ENCODE results near the gene FAM204A.

FAM204A gene

GRCh38 chr10:118330295-118331076 lies 11.6 kb downstream of the FAM204A start:
- DNase-seq = no peak

GRCh38 chr10:118324140-118324539 lies 18.0 kb downstream of the FAM204A start:
- DNase-seq = no peak

GRCh38 chr10:118321724-118322575 lies 20.2 kb downstream of the FAM204A start:
- DNase-seq = no peak

GRCh38 chr10:118315629-118316028 lies 26.5 kb downstream of the FAM204A start:
- no peak for DNase-seq

- DNase-seq = no peak
These were observed 27.2 kb downstream of the FAM204A start for GRCh38 chr10:118314882-118315281.

- DNase-seq = no peak
These were observed 30.6 kb downstream of the FAM204A start for GRCh38 chr10:118311505-118311904.

- DNase-seq = no peak
These were observed 31.3 kb downstream of the FAM204A start for GRCh38 chr10:118310822-118311221.

GRCh38 chr10:118309911-118310310 lies 32.2 kb downstream of the FAM204A start:
- no peak for DNase-seq

- DNase-seq = no peak
These were observed 33.5 kb downstream of the FAM204A start for GRCh38 chr10:118308664-118309063.

- DNase-seq = no peak
These were observed 34.3 kb downstream of the FAM204A start for GRCh38 chr10:118307859-118308258.

GRCh38 chr10:118307220-118307619 lies 34.9 kb downstream of the FAM204A start:
- DNase-seq = no peak

GRCh38 chr10:118305730-118306129 lies 36.4 kb downstream of the FAM204A start:
- no peak for DNase-seq

GRCh38 chr10:118304521-118304920 lies 37.6 kb downstream of the FAM204A start:
- DNase-seq = no peak

GRCh38 chr10:118301211-118301610 lies 40.9 kb downstream of the FAM204A start:
- no peak for DNase-seq

GRCh38 chr10:118300320-118300719 lies 41.8 kb downstream of the FAM204A start:
- DNase-seq = no peak

GRCh38 chr10:118298787-118299186 lies 43.3 kb downstream of the FAM204A start:
- no peak for DNase-seq

- DNase-seq = no peak
These were observed 51.0 kb downstream of the FAM204A start for GRCh38 chr10:118291122-118291521.

- DNase-seq = no peak
These were observed 51.6 kb downstream of the FAM204A start for GRCh38 chr10:118290471-118290995.

GRCh38 chr10:118287076-118287806 lies 54.9 kb downstream of the FAM204A start:
- no peak for DNase-seq

GRCh38 chr10:118286051-118286838 lies 55.9 kb downstream of the FAM204A start:
- DNase-seq = no peak

- DNase-seq = no peak
These were observed 59.5 kb downstream of the FAM204A start for GRCh38 chr10:118282670-118283069.

GRCh38 chr10:118278649-118279048 lies 63.5 kb downstream of the FAM204A start:
- no peak for DNase-seq

All from CD4-positive, alpha-beta T cell treated with Interferon gamma for 1 hour (primary cell).